ENCODE data around the gene FHAD1. TPM values are rescaled to one million over a fixed set of nuclear protein-coding genes. Genes with fewer than 3 reads are reported as not detected.

The FHAD1 gene
- total RNA-seq, 2 experiments from 2014 or later, result not detected

- H3K9me3 Mint-ChIP-seq, result peaks cover 25% of the 10 kb centered on the region
- no peak overlapping the region for H3K4me3 Mint-ChIP-seq
- DNase-seq, result no peak
- peaks cover 21% of the 10 kb centered on the region for H3K36me3 Mint-ChIP-seq (ENCODE audit: low read depth)
- H3K4me1 Mint-ChIP-seq, result peaks cover 38% of the 10 kb centered on the region
- no peak overlapping the region for H3K27ac Mint-ChIP-seq
- ChIA-PET CTCF (no interaction called here), POLR2A (no interaction called here)
- peaks cover 52% of the 10 kb centered on the region for H3K27me3 Mint-ChIP-seq
These were observed 2.2 kb upstream of the FHAD1 start for GRCh38 chr1:15244813-15245212.

DNA sequence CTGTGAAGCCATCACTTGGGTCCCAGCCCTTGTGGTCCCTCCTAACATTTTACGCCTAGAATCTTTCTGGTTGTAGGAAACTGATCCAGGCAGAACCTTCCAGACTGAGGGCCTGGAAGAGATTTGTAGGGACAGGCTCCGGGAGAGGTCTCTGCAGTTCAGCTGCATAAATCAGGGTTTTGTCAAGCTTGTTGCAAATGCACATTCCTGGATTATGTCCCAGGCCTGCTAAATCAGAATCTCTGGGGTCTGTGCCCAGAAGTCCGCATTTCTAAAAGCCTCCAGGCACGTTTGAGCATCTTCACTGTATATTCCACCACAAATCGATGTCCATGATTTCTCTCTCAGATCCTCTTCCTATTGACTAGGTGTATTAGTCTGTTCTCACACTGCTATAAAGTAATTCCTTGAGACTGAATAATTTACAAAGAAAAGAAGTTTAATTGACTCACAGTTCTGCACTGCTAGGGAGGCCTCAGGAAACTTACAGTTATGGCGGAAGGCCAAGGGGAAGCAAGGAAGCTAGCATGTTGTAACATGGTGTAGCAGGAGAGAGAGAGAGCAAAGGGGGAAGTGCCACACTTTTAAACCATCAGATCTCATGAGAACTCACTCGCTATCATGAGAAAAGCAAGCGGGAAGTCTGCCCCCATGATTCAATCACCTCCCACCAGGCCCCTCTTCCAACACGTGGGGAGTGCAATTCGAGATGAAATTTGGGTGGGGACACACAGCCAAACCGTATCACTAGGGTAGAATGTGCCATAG, 1.2 kb upstream of the FHAD1 start:
- H3K36me3 Mint-ChIP-seq (ENCODE audit: low read depth), result peaks cover 23% of the 10 kb centered on the region
- H3K27me3 Mint-ChIP-seq, result peaks cover 57% of the 10 kb centered on the region
- no peak overlapping the region for H3K4me3 Mint-ChIP-seq
- DNase-seq, result no peak
- peaks cover 30% of the 10 kb centered on the region for H3K9me3 Mint-ChIP-seq
- peaks cover 46% of the 10 kb centered on the region for H3K4me1 Mint-ChIP-seq
- no peak overlapping the region for H3K27ac Mint-ChIP-seq
- ChIA-PET CTCF (no interaction called here), POLR2A (no interaction called here)

- peaks cover 58% of the 10 kb centered on the region for H3K27me3 Mint-ChIP-seq
- no peak for DNase-seq
- POLR2A ChIA-PET, result interaction anchor here (0.8 to 1.2 kb wide), 3 partner anchors 12 to 273 kb away, joined by 3 to 6 read pairs (median 3); no protein-coding TSS in a partner anchor
- H3K36me3 Mint-ChIP-seq (ENCODE audit: low read depth), result peaks cover 23% of the 10 kb centered on the region
- H3K4me1 Mint-ChIP-seq, result peaks cover 68% of the 10 kb centered on the region
- peak overlapping the region; percentile 83 for H3K27ac Mint-ChIP-seq
- no peak overlapping the region for H3K4me3 Mint-ChIP-seq
- H3K9me3 Mint-ChIP-seq, result peaks cover 30% of the 10 kb centered on the region
- CTCF ChIA-PET, result interaction anchor here (0.9 to 2.0 kb wide), 4 partner anchors 10 to 169 kb away, joined by 3 to 8 read pairs (median 4); no protein-coding TSS in a partner anchor
These were observed 1.2 kb downstream of the FHAD1 start for GRCh38 chr1:15248216-15248615.

DNA sequence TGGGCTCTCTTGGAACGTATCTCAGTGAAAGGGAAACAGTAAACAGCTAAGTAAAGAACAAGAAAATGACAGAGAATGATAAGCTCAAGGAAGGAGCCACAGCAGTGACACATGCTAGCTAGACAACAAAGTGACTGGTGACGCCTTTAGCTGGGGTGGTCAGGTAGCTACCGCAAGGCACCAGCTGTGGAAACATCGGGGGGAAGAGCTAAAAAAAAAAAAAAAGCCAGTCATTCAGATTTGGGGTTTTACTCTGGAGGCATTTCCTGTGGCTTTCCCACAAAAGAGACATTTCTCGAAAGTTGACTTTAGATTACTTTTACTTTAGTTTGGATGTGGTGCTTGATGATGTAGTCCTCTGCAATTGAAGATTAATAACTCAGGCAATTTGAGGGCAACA, 2.1 kb downstream of the FHAD1 start:
- DNase-seq, result peak; percentile 85
- H3K4me1 Mint-ChIP-seq, result peaks cover 74% of the 10 kb centered on the region
- ChIA-PET POLR2A (interaction anchor here (0.6 to 1.2 kb wide), 2 partner anchors 13 to 137 kb away, joined by 3 read pairs; no protein-coding TSS in a partner anchor), CTCF (interaction anchor here (0.6 to 2.0 kb wide), 4 partner anchors 11 to 168 kb away, joined by 3 to 8 read pairs (median 4); no protein-coding TSS in a partner anchor)
- peaks cover 30% of the 10 kb centered on the region for H3K9me3 Mint-ChIP-seq
- peaks cover 61% of the 10 kb centered on the region for H3K27me3 Mint-ChIP-seq
- H3K4me3 Mint-ChIP-seq, result peak overlapping the region; percentile 3
- peak overlapping the region; percentile 83 for H3K27ac Mint-ChIP-seq
- H3K36me3 Mint-ChIP-seq (ENCODE audit: low read depth), result peaks cover 23% of the 10 kb centered on the region

- peaks cover 16% of the 10 kb centered on the region for H3K9me3 Mint-ChIP-seq
- peak overlapping the region; percentile 79 for H3K27ac Mint-ChIP-seq
- peaks cover 44% of the 10 kb centered on the region for H3K27me3 Mint-ChIP-seq
- no peak for DNase-seq
- CTCF ChIA-PET, result interaction anchor here (0.8 kb wide), 1 partner anchor 9 kb away, joined by 3 read pairs; no protein-coding TSS in a partner anchor
- H3K4me3 Mint-ChIP-seq, result peak overlapping the region; percentile 3
- POLR2A ChIA-PET, result interaction anchor here (0.8 kb wide), 1 partner anchor 26 kb away, joined by 3 read pairs; no protein-coding TSS in a partner anchor
- peaks cover 61% of the 10 kb centered on the region for H3K4me1 Mint-ChIP-seq
- peaks cover 9% of the 10 kb centered on the region for H3K36me3 Mint-ChIP-seq (ENCODE audit: low read depth)
These were observed 5.1 kb downstream of the FHAD1 start for GRCh38 chr1:15251857-15252835.

DNA sequence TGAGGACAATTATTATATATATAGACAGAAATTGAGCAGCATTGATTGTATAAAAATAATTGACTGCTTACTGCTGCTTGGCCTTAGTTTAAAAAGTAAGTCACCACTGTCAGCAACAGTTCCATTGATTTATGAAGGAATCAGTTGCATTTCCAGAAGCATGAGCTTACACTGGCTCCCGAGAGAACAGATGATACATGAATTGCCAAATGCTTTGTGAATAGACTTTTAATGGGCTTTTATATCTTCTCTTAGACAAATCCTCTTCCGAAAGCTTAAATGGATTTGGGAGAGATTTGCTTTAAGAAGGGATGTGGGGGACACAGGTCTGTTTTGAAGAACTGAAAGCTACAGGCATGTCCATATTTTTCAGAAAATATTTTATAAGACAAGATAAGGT, 7.5 kb downstream of the FHAD1 start:
- Mint-ChIP-seq H3K27ac (no peak overlapping the region), H3K4me1 (peaks cover 40% of the 10 kb centered on the region), H3K4me3 (no peak overlapping the region), H3K36me3 (ENCODE audit: low read depth) (peaks cover 2% of the 10 kb centered on the region), H3K27me3 (peaks cover 42% of the 10 kb centered on the region), H3K9me3 (peaks cover 4% of the 10 kb centered on the region)
- CTCF ChIA-PET, result no interaction called here
- no peak for DNase-seq
- POLR2A ChIA-PET, result no interaction called here

DNA sequence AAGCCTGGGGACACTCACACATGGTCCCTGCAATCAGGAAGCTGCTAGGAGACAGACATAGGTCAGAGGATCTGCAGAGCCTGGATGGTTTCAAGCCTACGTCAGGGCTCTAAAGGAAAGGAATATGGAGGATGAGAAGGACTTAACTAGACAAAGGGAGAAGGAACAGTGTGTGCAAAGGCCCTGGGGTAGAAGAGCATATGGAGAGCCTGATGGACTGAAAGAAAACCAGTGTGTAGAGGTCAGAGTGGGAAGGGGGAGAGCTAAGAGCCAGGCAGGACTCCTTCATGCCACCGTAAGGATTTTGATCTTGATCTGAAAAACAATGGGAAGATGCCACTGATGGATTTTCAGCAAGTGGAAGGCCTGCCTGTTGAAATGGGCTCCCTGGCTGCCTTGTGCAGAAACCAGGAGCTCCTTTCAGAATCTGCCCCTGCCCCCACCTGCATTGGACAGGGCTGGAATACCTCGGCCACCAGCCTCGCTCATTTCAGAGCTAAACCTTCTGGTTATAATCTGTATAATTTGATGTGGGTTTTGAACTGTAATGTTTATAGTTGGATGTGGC, 8.6 kb downstream of the FHAD1 start:
- peaks cover 32% of the 10 kb centered on the region for H3K4me1 Mint-ChIP-seq
- H3K9me3 Mint-ChIP-seq, result no peaks in the 10 kb centered on the region
- H3K27ac Mint-ChIP-seq, result no peak overlapping the region
- CTCF ChIA-PET, result interaction anchor here (1.4 to 1.5 kb wide), 2 partner anchors 17 to 19 kb away, joined by 3 read pairs; no protein-coding TSS in a partner anchor
- H3K27me3 Mint-ChIP-seq, result peaks cover 42% of the 10 kb centered on the region
- no peak for DNase-seq
- POLR2A ChIA-PET, result interaction anchor here (0.5 kb wide), 1 partner anchor 26 kb away, joined by 3 read pairs; no protein-coding TSS in a partner anchor
- no peaks in the 10 kb centered on the region for H3K36me3 Mint-ChIP-seq (ENCODE audit: low read depth)
- no peak overlapping the region for H3K4me3 Mint-ChIP-seq

DNA sequence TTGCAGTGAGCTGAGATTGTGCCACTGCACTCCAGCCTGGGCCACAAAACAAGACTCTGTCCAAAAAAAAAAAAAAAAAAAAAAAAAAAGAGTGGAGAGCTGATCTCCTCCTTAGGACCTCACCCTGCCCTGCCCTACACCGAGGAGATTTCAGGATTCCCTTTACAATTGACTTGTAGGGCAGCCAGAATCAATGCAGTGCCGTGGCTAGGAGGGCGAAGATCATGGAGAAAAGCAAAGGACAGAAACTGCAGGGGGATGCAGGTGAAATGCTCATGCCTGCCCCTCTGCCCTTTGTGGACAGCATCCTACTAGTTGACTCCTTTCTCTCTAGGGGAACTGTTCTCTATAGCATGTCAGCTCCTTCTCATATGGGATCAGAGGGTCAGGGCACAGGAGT, 9.6 kb downstream of the FHAD1 start:
- Mint-ChIP-seq H3K27ac (no peak overlapping the region), H3K36me3 (ENCODE audit: low read depth) (no peaks in the 10 kb centered on the region), H3K4me1 (peaks cover 34% of the 10 kb centered on the region), H3K27me3 (peaks cover 46% of the 10 kb centered on the region), H3K4me3 (no peak overlapping the region), H3K9me3 (no peaks in the 10 kb centered on the region)
- POLR2A ChIA-PET, result no interaction called here
- no peak for DNase-seq
- CTCF ChIA-PET, result interaction anchor here (1.4 to 1.5 kb wide), 2 partner anchors 16 to 20 kb away, joined by 3 read pairs; no protein-coding TSS in a partner anchor

DNA sequence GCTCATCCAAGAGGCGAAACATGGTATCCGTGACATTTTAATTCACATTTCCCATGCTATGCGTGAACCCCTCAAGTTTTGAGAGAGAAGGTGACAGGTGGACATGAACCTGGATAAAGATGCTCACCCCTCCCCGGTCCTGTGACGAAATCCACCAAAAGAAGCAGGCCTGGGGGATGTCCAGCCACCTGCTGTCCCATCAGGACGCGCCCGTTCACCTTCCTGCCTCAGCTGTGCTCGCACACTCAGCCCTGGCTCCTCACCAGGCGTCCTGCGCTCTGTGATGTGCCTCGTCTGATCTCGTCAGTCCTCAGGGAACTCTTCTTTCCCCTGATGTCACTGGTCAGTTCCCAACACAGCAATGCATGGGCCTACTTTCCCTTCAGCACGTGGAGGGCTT, 10.3 kb downstream of the FHAD1 start:
- Mint-ChIP-seq H3K9me3 (no peaks in the 10 kb centered on the region), H3K4me1 (peaks cover 34% of the 10 kb centered on the region), H3K36me3 (ENCODE audit: low read depth) (no peaks in the 10 kb centered on the region), H3K27me3 (peaks cover 49% of the 10 kb centered on the region), H3K4me3 (no peak overlapping the region), H3K27ac (no peak overlapping the region)
- no peak for DNase-seq
- POLR2A ChIA-PET, result no interaction called here
- CTCF ChIA-PET, result no interaction called here

DNA sequence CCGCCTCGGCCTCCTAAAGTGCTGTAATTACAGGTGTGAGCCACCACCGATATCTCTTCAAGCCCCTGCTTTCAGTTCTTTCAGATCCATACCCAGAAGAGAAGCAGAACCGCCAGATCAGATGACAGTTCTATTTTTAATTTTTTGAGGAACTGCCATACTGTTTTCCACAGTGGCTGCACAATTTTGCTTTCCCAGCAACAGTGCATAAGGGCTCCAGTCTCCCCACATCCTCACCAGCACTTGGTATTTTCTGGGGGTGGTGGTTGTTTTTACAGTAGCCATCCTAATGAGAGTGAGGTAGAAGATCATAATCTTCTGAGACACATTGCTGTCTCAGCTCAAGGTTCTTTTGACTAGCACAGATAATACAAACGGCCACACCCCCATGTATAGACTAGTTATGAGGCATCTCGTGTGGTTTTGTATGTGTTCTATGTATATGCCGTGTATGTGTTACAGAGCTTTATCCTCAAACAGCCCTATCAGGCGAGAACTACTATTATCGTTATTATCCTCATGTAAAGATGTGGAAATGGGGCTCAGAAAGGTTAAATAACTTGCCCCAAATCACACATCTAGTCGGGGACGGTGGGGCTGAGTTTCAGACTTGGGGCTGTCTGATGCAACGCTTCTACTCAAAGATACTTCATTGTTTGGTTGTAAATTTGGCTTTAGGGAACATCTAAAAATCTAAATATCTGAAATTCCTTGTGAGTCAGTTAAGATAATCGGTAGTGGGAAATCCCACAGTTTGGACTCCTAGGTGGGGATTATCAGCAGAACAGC, 12.0 kb downstream of the FHAD1 start:
- peaks cover 57% of the 10 kb centered on the region for H3K27me3 Mint-ChIP-seq
- POLR2A ChIA-PET, result no interaction called here
- no peak overlapping the region for H3K4me3 Mint-ChIP-seq
- no peak overlapping the region for H3K27ac Mint-ChIP-seq
- no peak for DNase-seq
- peaks cover 20% of the 10 kb centered on the region for H3K4me1 Mint-ChIP-seq
- CTCF ChIA-PET, result interaction anchor here (0.5 kb wide), 2 partner anchors 134 to 782 kb away, joined by 3 read pairs; no protein-coding TSS in a partner anchor
- no peaks in the 10 kb centered on the region for H3K36me3 Mint-ChIP-seq (ENCODE audit: low read depth)
- no peaks in the 10 kb centered on the region for H3K9me3 Mint-ChIP-seq

DNA sequence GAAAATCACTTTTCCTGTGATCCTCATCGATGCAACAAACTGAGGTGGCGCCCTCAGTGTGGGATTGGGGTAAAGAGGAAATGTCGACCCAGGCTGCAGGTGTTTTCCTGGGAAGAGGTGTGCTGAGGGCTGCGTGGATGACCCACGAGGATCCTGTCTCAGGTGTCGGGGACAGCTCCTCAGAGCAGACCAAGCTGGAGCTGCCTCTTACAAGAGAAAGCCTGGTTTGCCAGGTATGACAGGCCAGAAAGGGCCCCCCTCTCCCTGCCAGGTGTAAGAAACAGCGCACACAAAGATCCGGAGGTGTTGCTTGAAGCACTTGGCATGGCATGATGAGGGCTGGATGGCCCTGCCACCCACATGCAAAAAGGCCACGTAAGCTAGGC, 12.6 kb downstream of the FHAD1 start:
- POLR2A ChIA-PET, result no interaction called here
- H3K4me3 Mint-ChIP-seq, result no peak overlapping the region
- DNase-seq, result no peak
- CTCF ChIA-PET, result no interaction called here
- peaks cover under 1% of the 10 kb centered on the region for H3K9me3 Mint-ChIP-seq
- peaks cover 18% of the 10 kb centered on the region for H3K4me1 Mint-ChIP-seq
- H3K27me3 Mint-ChIP-seq, result peaks cover 57% of the 10 kb centered on the region
- peaks cover under 1% of the 10 kb centered on the region for H3K36me3 Mint-ChIP-seq (ENCODE audit: low read depth)
- no peak overlapping the region for H3K27ac Mint-ChIP-seq

Measured in activated CD4-positive, alpha-beta T cell treated with anti-CD3 and anti-CD28 coated beads, Interleukin-2, amount 10 ng/mL, durations not matched to agents 7 days and 5 days (primary cell).